ENCODE measurements around the gene PLXNC1.
A peak's percentile ranks its signal among the peaks of the same experiment; 100 is the strongest.

GRCh38 chr12:94133964-94134795, 14.2 kb upstream of the PLXNC1 start:
- peak; percentile 76 for TF ChIP-seq CTCF (conservative IDR thresholded peaks at IDR 0.05; ENCODE audit: low read depth, low read length)
- no peak for TF ChIP-seq EZH2 (IDR thresholded peaks at IDR 0.05; ENCODE audit: borderline replicate concordance, low read depth, low read length, poor library complexity, severe bottlenecking)
